Activated naive CD8-positive, alpha-beta T cell treated with anti-CD3 and anti-CD28 coated beads, Interleukin-2, amount 10 ng/mL, durations not matched to agents 7 days and 5 days (primary cell): Measurements from ENCODE around the gene ZSCAN5A. TPM values are rescaled to one million over a fixed set of nuclear protein-coding genes. Genes with fewer than 3 reads are reported as not detected.
A peak's percentile ranks its signal among the peaks of the same experiment; 100 is the strongest.
"Not testable (repeated sequence)": the region's sequence is repeated elsewhere in the genome, so short reads cannot be mapped to it uniquely, and the experiment has no call there.

ENCODE experiments used
- ATAC-seq: fragments of 150-1000 bp; cut with Tn5 transposase; one replicate; pipeline ENCODE4 v1.10.0; 2021; ENCODE audit warnings: low read depth, moderate library complexity
- POLR2A ChIA-PET: fragments of 350-600 bp; sonication (Branson Sonifier 250); formaldehyde crosslinking; loops from one replicate; lab custom pipeline; 2021; ENCODE audit warnings: antibody characterized with exemption; lab: Charles Lee
- DNase-seq: peaks from one replicate; pipeline ENCODE4 v3.0.0; 2021
- H3K27ac Mint-ChIP-seq: one replicate; pipeline ENCODE4 v1.8.0; 2022; ENCODE audit warnings: mild to moderate bottlenecking, mixed read lengths
- H3K27me3 Mint-ChIP-seq: one replicate; pipeline ENCODE4 v1.8.0; 2022; ENCODE audit warnings: mild to moderate bottlenecking, moderate library complexity, mixed read lengths
- H3K36me3 Mint-ChIP-seq: one replicate; pipeline ENCODE4 v1.8.0; 2021; ENCODE audit warnings: mild to moderate bottlenecking, mixed read lengths
- H3K4me1 Mint-ChIP-seq: one replicate; pipeline ENCODE4 v1.8.0; 2021; ENCODE audit warnings: mixed read lengths
- H3K4me3 Mint-ChIP-seq: one replicate; pipeline ENCODE4 v1.8.0; 2022; ENCODE audit warnings: mild to moderate bottlenecking, moderate library complexity, mixed read lengths
- H3K9me3 Mint-ChIP-seq: one replicate; pipeline ENCODE4 v1.8.0; 2021; ENCODE audit warnings: mixed read lengths
- total RNA-seq, 2 experiments: library from RNA; stranded (reverse); gene quantifications; one replicate each; pipeline ENCODE4 v1.2.3, GENCODE V29; 2021

Gene ZSCAN5A
- total RNA-seq, 2 experiments from 2014 or later = 9.7 to 11.7 TPM

DNA sequence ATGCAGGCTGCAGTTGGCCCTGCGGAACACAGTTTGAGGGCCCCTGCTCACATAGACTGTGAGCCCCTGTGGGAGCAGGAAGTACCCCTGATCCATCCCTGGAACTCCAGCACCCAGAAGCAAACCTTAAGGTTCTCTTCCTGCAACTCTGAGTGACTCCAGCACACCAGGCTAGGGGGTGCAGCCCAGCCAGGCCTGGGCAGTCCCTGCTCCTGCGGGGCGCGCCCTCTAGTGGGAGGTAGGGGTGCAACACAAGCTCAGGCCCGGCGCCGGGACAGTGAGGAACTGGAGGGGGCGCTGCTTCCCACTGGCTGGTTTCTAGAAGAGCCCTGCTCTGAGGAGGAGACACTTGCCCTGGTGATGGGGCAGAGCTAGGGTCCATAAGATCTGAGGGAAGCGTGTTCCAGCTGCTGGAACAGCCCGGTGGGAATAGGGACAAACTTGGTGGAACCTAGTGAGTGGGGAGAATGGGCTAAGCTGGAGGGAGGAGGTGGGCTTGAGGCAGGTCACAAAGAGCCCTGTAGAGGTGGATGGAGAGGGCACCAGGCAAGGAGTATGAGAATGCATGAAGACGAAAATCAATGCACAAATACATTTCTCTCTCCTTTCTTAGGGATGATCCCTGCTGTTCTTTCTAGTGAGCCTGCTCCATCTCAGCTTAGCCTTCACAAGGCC, 5.0 kb downstream of the ZSCAN5A start:
- POLR2A ChIA-PET = no interaction called here
- ATAC-seq (peak; percentile 38), DNase-seq (peak; percentile 75)
- peaks cover 23% of the 10 kb centered on the region for H3K36me3 Mint-ChIP-seq
- no peaks in the 10 kb centered on the region for H3K27me3 Mint-ChIP-seq
- no peak overlapping the region for H3K27ac Mint-ChIP-seq
- no peak overlapping the region for H3K4me3 Mint-ChIP-seq
- H3K4me1 Mint-ChIP-seq = peaks cover 15% of the 10 kb centered on the region
- no peaks in the 10 kb centered on the region for H3K9me3 Mint-ChIP-seq

- H3K27ac Mint-ChIP-seq = no peak overlapping the region
- peaks cover 26% of the 10 kb centered on the region for H3K36me3 Mint-ChIP-seq
- ATAC-seq (no peak), DNase-seq (no peak)
- H3K4me1 Mint-ChIP-seq = peaks cover 16% of the 10 kb centered on the region
- no peak overlapping the region for H3K4me3 Mint-ChIP-seq
- POLR2A ChIA-PET = no interaction called here
- H3K27me3 Mint-ChIP-seq = no peaks in the 10 kb centered on the region
- H3K9me3 Mint-ChIP-seq = no peaks in the 10 kb centered on the region
These were observed 5.8 kb downstream of the ZSCAN5A start for GRCh38 chr19:56308792-56309191.

DNA sequence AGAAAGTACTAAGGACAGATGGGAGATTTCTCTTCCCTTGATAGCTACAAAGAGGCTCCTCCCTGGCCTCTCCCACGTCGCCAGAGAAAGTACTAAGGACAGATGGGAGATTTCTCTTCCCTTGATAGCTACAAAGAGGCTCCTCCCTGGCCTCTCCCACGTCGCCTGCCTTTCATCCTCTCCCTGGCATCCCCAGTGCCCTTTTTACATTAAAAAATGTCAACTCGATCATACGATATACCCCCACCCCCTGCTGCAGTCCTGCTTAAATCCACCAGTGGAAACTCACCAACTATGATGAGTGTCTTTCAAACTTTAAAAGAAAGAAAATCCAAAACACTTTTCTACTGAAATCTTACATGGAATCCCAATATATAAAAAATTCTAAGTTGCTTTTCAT, 7.6 kb downstream of the ZSCAN5A start:
- H3K27me3 Mint-ChIP-seq, ATAC-seq, H3K27ac Mint-ChIP-seq, H3K4me3 Mint-ChIP-seq, DNase-seq, H3K9me3 Mint-ChIP-seq, POLR2A ChIA-PET, H3K4me1 Mint-ChIP-seq: not testable (repeated sequence)
- peaks cover 24% of the 10 kb centered on the region for H3K36me3 Mint-ChIP-seq

GRCh38 chr19:56306016-56306415, 8.6 kb downstream of the ZSCAN5A start:
- no peak for ATAC-seq
- H3K4me1 Mint-ChIP-seq = peaks cover 16% of the 10 kb centered on the region
- DNase-seq = no peak
- peaks cover 17% of the 10 kb centered on the region for H3K36me3 Mint-ChIP-seq
- no peak overlapping the region for H3K4me3 Mint-ChIP-seq
- POLR2A ChIA-PET = no interaction called here
- no peaks in the 10 kb centered on the region for H3K27me3 Mint-ChIP-seq
- H3K27ac Mint-ChIP-seq = no peak overlapping the region
- no peaks in the 10 kb centered on the region for H3K9me3 Mint-ChIP-seq

DNA sequence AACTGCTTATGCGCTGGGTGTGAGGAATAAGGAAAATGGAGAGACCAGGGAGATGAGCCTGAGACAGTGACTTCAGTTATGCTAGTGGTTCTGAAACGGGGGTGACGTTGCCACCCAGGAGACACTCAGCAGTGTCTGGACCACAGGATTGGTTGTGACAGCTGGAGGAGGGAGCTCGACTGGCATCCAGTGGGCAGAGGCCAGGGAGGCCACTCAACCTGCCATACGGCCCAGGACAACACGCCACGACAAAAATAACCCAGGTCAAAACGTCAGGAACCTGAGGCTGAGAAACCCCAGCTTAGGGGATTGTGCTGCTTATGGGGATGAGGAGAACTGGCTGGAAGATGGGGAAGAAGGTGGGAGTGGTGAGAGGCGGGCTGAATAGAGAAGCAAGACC, 10.4 kb downstream of the ZSCAN5A start:
- Mint-ChIP-seq H3K36me3 (peaks cover 16% of the 10 kb centered on the region), H3K4me3 (no peak overlapping the region), H3K27ac (no peak overlapping the region), H3K4me1 (peaks cover 18% of the 10 kb centered on the region), H3K27me3 (no peaks in the 10 kb centered on the region), H3K9me3 (no peaks in the 10 kb centered on the region)
- ATAC-seq (no peak), DNase-seq (no peak)
- POLR2A ChIA-PET = no interaction called here

DNA sequence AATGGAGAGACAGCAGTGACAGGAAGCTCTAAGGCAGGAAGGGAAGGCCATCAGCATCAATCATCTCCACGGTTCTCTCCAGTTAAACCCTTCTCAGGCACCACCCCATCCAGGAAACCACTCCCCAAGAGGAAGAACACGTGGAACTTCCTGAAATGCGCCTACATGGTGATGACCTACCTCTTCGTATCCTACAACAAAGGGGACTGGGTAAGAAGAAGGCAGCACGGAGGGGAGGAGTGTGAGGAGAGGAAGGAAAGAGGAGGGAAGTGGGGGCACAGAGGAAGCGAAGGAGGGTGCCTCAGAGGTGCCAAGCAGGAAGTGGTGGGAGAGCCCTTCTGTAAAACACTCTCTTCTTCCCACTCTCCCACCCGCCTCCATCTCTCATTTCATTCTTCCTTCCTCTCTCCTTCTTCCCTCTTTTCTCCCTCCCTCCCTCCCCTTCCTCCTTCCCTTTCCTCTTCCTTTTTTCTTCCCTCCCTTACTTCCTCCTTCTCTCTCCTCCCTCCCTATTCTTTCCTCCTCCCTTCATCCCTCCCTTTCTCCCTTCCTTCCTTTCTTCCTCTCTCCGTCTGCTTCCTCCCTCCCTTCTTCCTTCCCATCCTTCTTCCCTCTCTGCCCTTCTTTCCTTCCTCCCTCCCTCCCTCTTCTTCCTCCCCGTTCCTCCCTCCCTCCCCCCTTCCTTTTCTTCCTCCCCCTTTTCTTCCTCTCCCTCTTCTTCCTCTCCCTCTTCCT, 12.6 kb downstream of the ZSCAN5A start:
- peaks cover 9% of the 10 kb centered on the region for H3K36me3 Mint-ChIP-seq
- H3K27me3 Mint-ChIP-seq = no peaks in the 10 kb centered on the region
- H3K4me1 Mint-ChIP-seq = peaks cover 18% of the 10 kb centered on the region
- H3K9me3 Mint-ChIP-seq = no peaks in the 10 kb centered on the region
- peak overlapping the region; percentile 37 for H3K27ac Mint-ChIP-seq
- DNase-seq = no peak
- POLR2A ChIA-PET = no interaction called here
- H3K4me3 Mint-ChIP-seq = peak overlapping the region; percentile 36
- ATAC-seq = peak; percentile 58

- POLR2A ChIA-PET = no interaction called here
- no peaks in the 10 kb centered on the region for H3K27me3 Mint-ChIP-seq
- peaks cover 10% of the 10 kb centered on the region for H3K36me3 Mint-ChIP-seq
- H3K4me3 Mint-ChIP-seq = no peak overlapping the region
- H3K4me1 Mint-ChIP-seq = peaks cover 18% of the 10 kb centered on the region
- DNase-seq (no peak), ATAC-seq (no peak)
- no peaks in the 10 kb centered on the region for H3K9me3 Mint-ChIP-seq
- H3K27ac Mint-ChIP-seq = no peak overlapping the region
These were observed 13.5 kb downstream of the ZSCAN5A start for GRCh38 chr19:56301155-56301554.

GRCh38 chr19:56299688-56300087, 15.0 kb downstream of the ZSCAN5A start:
- peaks cover 14% of the 10 kb centered on the region for H3K36me3 Mint-ChIP-seq
- ATAC-seq = no peak
- H3K9me3 Mint-ChIP-seq = no peaks in the 10 kb centered on the region
- no peak overlapping the region for H3K27ac Mint-ChIP-seq
- no peak overlapping the region for H3K4me3 Mint-ChIP-seq
- POLR2A ChIA-PET = no interaction called here
- peaks cover 18% of the 10 kb centered on the region for H3K4me1 Mint-ChIP-seq
- no peak for DNase-seq
- H3K27me3 Mint-ChIP-seq = no peaks in the 10 kb centered on the region

DNA sequence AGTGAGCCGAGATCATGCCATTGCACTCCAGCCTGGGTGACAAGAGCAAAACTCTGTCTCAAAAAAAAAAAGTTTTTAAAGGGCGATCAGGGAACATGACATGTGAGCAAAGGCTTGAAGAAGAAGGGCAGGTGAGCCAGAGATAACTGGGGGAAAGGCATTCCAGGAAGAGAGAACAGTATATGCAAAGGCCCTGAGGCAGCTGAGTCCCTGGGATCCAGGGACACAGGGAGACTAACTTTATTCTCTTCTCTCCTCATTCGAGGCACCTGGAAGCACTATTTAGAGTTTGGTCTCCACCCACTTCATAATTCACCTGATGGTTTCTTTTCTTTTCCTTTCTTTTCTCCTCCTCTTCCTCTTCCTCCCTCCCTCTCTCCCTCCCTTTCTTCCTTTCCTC, 17.6 kb downstream of the ZSCAN5A start:
- ATAC-seq (no peak), DNase-seq (no peak)
- Mint-ChIP-seq H3K27ac (no peak overlapping the region), H3K27me3 (no peaks in the 10 kb centered on the region), H3K9me3 (peaks cover 3% of the 10 kb centered on the region), H3K4me3 (no peak overlapping the region), H3K36me3 (peaks cover 14% of the 10 kb centered on the region), H3K4me1 (peaks cover 10% of the 10 kb centered on the region)
- POLR2A ChIA-PET = no interaction called here

DNA sequence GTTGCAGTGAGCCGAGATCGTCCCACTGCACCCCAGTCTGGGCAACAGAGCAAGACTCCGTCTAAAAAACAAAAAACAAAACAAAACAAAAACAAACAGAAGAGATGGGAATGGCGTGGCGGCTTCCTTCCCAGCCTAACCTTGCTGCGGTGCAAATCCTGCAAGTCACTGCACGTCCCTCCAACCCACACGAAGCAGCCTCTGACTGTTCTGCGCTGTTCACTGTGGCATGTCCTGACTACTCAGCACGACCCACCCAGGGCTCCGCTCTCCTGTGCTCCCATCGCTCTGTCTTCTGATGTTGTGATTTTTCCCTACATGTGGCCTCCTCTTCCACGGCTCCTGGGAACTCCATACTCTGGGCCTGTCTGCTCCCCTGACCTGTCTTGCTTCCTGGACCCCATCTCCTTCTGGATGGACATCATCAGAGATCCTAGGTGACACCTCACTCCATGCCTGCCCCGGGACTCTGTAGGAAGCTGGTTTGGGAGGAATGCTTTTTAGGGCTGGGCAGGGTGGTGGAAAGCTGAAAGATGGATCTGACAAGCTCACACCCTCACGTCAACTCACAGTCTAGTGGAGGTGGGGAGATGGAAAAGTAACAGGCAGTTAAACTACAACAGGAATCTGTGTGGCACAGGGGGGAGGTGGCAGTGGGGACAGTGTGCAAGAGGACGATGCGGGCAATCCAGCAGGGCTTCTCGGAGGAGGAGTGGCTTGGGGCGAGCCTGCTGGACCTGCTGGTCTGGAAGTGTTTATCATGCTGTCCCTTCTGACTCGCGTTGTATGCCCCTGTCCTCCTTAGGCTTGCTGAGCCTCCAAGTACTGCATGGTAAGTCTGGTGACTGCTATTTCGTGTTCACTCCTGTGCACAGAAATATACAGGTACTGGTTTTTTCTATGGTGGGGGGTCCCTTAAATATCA, 18.8 kb downstream of the ZSCAN5A start:
- no peak overlapping the region for H3K27ac Mint-ChIP-seq
- peaks cover 16% of the 10 kb centered on the region for H3K36me3 Mint-ChIP-seq
- ATAC-seq = no peak
- DNase-seq = no peak
- no peaks in the 10 kb centered on the region for H3K27me3 Mint-ChIP-seq
- peaks cover 6% of the 10 kb centered on the region for H3K4me1 Mint-ChIP-seq
- POLR2A ChIA-PET = no interaction called here
- H3K9me3 Mint-ChIP-seq = peaks cover 3% of the 10 kb centered on the region
- H3K4me3 Mint-ChIP-seq = no peak overlapping the region

DNA sequence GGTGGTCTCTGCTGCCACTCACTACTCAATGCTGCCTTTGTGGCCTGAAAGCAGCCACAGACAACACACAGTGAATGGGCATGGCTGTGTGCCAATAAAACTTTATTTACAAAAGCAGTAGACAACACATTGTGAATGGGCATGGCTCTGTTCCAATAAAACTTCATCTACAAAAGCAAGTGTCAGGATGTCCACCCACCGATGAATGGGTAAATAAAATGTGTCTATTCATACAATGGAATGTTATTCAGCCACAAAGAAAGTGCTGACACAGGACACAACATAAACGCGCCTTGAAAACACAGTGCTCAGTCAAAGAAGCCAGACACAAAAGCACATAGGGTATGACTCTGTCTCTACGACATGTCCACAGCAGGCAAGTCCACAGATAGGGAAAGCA, 20.1 kb downstream of the ZSCAN5A start:
- ATAC-seq (no peak), DNase-seq (no peak)
- H3K9me3 Mint-ChIP-seq = peaks cover 3% of the 10 kb centered on the region
- peaks cover 5% of the 10 kb centered on the region for H3K4me1 Mint-ChIP-seq
- POLR2A ChIA-PET = no interaction called here
- peaks cover 16% of the 10 kb centered on the region for H3K36me3 Mint-ChIP-seq
- no peaks in the 10 kb centered on the region for H3K27me3 Mint-ChIP-seq
- H3K27ac Mint-ChIP-seq = no peak overlapping the region
- H3K4me3 Mint-ChIP-seq = no peak overlapping the region

GRCh38 chr19:56291867-56292266, 22.8 kb downstream of the ZSCAN5A start:
- DNase-seq (no peak), ATAC-seq (no peak)
- no peak overlapping the region for H3K27ac Mint-ChIP-seq
- H3K4me1 Mint-ChIP-seq = peaks cover 5% of the 10 kb centered on the region
- H3K36me3 Mint-ChIP-seq = peaks cover 19% of the 10 kb centered on the region
- no peaks in the 10 kb centered on the region for H3K27me3 Mint-ChIP-seq
- POLR2A ChIA-PET = no interaction called here
- peaks cover 3% of the 10 kb centered on the region for H3K9me3 Mint-ChIP-seq
- H3K4me3 Mint-ChIP-seq = no peak overlapping the region

GRCh38 chr19:56290104-56290503, 24.5 kb downstream of the ZSCAN5A start:
- no peak for ATAC-seq
- H3K4me3 Mint-ChIP-seq = no peak overlapping the region
- no peaks in the 10 kb centered on the region for H3K27me3 Mint-ChIP-seq
- peaks cover 3% of the 10 kb centered on the region for H3K9me3 Mint-ChIP-seq
- peaks cover 14% of the 10 kb centered on the region for H3K36me3 Mint-ChIP-seq
- H3K27ac Mint-ChIP-seq = no peak overlapping the region
- no peak for DNase-seq
- H3K4me1 Mint-ChIP-seq = peaks cover 5% of the 10 kb centered on the region
- POLR2A ChIA-PET = no interaction called here
